ENCODE results near the gene APBA1.
"Not testable (repeated sequence)": the region's sequence is repeated elsewhere in the genome, so short reads cannot be mapped to it uniquely, and the experiment has no call there.

APBA1 gene

DNA sequence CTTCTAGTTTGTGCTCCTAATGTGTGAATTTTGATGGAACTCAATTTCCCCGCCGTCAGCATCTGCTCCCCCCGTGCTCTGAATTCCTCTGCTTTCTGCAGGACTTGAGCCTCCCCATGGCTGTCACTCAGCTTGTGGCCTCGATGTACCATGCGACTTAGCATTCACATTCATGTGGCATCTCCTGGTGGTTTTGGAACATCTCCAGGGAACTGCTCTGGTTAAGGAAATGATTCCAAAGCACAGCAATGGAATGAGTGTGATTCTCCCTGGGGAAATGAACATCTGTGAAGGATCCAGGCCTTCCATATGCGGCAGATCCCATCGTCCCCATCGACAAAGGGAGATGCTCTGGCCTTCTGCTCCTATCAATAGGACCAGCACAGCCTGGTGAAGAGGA is 228.2 kb downstream of the APBA1 start:
- Histone ChIP-seq H3K9me3 (ENCODE audit: low read length) (no peaks in the 10 kb centered on the region), H3K36me3 (ENCODE audit: insufficient read depth, low read length) (no peaks in the 10 kb centered on the region), H3K27me3 (ENCODE audit: insufficient read depth, low read length) (no peaks in the 10 kb centered on the region), H3K4me1 (ENCODE audit: insufficient read depth, low read length) (peaks cover 22% of the 10 kb centered on the region), H3K4me3 (ENCODE audit: low read length) (no peak overlapping the region), H2AFZ (ENCODE audit: low read depth, low read length) (no peak overlapping the region)

DNA sequence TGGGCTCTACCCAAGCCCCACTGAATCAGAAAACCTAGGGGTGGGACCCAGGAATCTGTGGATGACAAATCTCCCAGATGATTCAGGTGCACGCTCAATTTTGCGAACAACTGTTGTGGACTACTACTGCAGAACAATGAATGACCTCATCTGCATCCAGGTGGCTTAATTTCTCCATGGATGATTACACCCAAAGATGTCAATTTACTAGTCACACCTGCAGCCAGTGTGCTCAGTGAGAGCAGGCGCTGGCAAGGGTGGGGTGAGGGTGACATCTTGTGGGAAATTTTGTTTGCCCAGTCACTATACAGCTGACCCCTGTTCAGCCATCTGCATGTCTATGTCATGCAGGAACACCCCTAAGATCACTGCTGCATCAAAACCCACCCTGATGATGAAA is 229.0 kb downstream of the APBA1 start:
- Histone ChIP-seq H3K9me3 (ENCODE audit: low read length) (no peaks in the 10 kb centered on the region), H3K4me3 (ENCODE audit: low read length) (no peak overlapping the region), H3K36me3 (ENCODE audit: insufficient read depth, low read length) (no peaks in the 10 kb centered on the region), H3K4me1 (ENCODE audit: insufficient read depth, low read length) (peaks cover 22% of the 10 kb centered on the region), H3K27me3 (ENCODE audit: insufficient read depth, low read length) (no peaks in the 10 kb centered on the region), H2AFZ (ENCODE audit: low read depth, low read length) (no peak overlapping the region)

DNA sequence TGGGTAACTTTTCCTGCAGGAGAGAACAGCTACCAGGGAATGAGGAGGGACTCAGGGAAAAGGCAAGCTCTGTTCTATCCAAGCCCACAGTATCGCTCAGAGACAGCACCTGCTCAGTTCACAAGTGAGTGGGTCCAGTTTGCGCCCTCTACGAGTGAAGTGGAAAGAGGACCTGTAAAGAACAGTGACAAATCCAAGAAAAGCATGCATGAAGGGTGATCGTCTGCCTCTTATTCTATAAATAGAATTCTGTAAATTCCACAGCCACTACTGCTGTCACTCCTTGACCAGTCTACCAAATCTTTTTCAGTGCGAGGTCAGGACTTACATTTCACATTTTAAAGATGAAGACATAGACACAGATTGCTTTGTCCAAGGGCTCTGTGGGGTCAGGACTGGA is 229.7 kb downstream of the APBA1 start:
- Histone ChIP-seq H3K9me3 (ENCODE audit: low read length) (no peaks in the 10 kb centered on the region), H3K4me3 (ENCODE audit: low read length) (no peak overlapping the region), H2AFZ (ENCODE audit: low read depth, low read length) (no peak overlapping the region), H3K36me3 (ENCODE audit: insufficient read depth, low read length) (no peaks in the 10 kb centered on the region), H3K27me3 (ENCODE audit: insufficient read depth, low read length) (no peaks in the 10 kb centered on the region), H3K4me1 (ENCODE audit: insufficient read depth, low read length) (peaks cover 22% of the 10 kb centered on the region)

DNA sequence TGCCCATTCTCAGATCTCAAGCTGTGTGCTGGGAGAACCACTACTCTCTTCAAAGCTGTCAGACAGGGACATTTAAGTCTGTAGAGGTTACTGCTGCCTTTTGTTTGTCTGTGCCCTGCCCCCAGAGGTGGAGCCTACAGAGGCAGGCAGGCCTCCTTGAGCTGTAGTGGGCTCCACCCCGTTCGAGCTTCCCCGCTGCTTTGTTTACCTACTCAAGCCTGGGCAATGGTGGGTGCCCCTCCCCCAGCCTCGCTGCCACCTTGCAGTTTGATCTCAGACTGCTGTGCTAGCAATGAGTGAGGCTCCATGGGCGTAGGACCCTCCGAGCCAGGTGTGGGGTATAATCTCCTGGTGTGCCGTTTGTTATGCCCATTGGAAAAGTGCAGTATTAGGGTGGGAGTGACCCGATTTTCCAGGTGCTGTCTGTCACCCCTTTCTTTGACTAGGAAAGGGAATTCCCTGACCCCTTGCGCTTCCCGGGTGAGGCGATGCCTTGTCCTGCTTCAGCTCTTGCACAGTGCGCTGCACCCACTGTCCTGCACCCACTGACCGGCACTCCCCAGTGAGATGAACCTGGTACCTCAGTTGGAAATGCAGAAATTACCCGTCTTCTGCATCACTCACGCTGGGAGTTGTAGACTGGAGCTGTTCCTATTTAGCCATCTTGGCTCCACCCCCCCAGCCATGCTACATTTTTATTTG is 231.8 kb downstream of the APBA1 start:
- H3K4me3 ChIP-seq (ENCODE audit: low read length); H3K9me3 ChIP-seq (ENCODE audit: low read length); H3K27me3 ChIP-seq (ENCODE audit: insufficient read depth, low read length); H2AFZ ChIP-seq (ENCODE audit: low read depth, low read length); H3K36me3 ChIP-seq (ENCODE audit: insufficient read depth, low read length): not testable (repeated sequence)
- peaks cover 14% of the 10 kb centered on the region for H3K4me1 ChIP-seq (ENCODE audit: insufficient read depth, low read length)

DNA sequence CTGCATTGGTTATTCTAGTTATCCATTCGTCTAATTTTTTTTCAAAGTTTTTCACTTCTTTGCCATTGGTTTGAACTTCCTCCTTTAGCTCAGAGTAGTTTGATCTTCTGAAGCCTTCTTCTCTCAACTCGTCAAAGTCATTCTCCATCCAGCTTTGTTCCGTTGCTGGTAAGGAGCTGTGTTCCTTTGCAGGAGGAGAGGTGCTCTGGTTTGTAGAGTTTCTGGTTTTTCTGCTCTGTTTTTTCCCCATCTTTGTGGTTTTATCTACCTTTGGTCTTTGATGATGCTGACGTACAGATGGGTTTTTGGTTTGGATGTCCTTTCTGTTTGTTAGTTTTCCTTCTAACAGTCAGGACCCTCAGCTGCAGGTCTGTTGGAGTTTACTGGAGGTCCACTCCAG is 232.5 kb downstream of the APBA1 start:
- H3K27me3 ChIP-seq (ENCODE audit: insufficient read depth, low read length); H3K4me3 ChIP-seq (ENCODE audit: low read length); H3K36me3 ChIP-seq (ENCODE audit: insufficient read depth, low read length); H3K4me1 ChIP-seq (ENCODE audit: insufficient read depth, low read length); H2AFZ ChIP-seq (ENCODE audit: low read depth, low read length); H3K9me3 ChIP-seq (ENCODE audit: low read length): not testable (repeated sequence)

DNA sequence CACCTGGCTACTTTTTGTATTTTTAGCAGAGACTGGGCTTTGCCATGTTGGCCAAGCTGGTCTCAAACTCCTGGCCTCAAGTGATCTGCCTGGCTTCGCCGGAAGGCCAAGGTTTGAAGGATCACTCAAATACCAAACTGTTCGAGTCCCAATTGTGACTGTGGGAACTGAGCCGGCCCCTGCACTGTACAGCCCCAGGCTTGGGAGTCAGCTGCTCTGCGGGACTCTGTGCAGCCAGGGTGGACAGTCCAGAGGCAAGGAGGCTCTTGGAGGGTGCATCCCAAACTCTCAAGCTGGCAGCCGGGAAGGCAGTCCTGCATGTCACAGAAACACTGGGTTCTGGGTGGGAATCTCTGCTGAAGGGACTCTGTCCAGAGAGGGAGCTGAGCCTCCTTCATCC is 238.2 kb downstream of the APBA1 start:
- Histone ChIP-seq H3K9me3 (ENCODE audit: low read length) (peaks cover 4% of the 10 kb centered on the region), H3K36me3 (ENCODE audit: insufficient read depth, low read length) (no peaks in the 10 kb centered on the region), H3K27me3 (ENCODE audit: insufficient read depth, low read length) (no peaks in the 10 kb centered on the region), H3K4me3 (ENCODE audit: low read length) (no peak overlapping the region), H3K4me1 (ENCODE audit: insufficient read depth, low read length) (no peaks in the 10 kb centered on the region), H2AFZ (ENCODE audit: low read depth, low read length) (no peak overlapping the region)

DNA sequence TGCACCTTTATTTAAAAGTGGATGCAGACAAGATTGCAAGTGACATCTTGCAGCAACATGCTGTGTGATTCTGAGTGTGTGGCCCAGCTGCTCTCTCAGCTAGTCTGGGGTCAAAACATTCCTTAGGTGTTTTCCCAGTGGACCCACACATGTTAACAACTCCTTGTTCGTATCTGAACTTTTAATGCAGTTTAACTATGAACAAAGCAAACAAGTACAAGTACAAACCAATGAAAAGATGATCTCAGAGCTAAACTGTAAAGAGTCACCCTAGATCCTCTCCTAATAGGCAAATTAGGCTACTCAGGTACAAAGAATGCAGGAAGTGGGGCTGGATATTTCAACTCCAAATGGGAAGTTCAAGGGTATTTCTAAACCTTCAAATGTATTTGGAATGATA is 238.8 kb downstream of the APBA1 start:
- Histone ChIP-seq H3K9me3 (ENCODE audit: low read length) (peaks cover 4% of the 10 kb centered on the region), H3K36me3 (ENCODE audit: insufficient read depth, low read length) (no peaks in the 10 kb centered on the region), H3K4me1 (ENCODE audit: insufficient read depth, low read length) (no peaks in the 10 kb centered on the region), H2AFZ (ENCODE audit: low read depth, low read length) (no peak overlapping the region), H3K27me3 (ENCODE audit: insufficient read depth, low read length) (no peaks in the 10 kb centered on the region), H3K4me3 (ENCODE audit: low read length) (no peak overlapping the region)

DNA sequence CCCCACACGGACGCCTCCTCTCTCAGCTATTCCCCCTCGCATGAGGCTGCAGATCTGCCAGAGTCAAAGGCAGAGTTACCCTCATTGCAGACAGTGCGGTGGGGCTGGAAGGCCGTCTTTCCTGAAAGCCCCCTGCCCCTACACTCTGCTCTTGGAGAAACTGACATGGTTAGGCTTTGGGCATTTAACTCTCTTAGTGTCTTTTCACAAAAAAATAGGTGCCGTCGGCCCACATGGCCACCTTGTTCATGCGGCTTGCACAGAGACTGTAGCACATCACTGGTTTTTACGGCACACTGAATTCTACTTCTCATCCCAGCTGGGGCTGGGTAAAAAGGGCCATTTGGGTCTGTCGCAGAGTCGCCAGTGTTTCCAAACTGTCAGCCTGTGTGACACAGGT is 239.5 kb downstream of the APBA1 start:
- H3K9me3 ChIP-seq (ENCODE audit: low read length), result peaks cover 4% of the 10 kb centered on the region
- no peaks in the 10 kb centered on the region for H3K4me1 ChIP-seq (ENCODE audit: insufficient read depth, low read length)
- H3K36me3 ChIP-seq (ENCODE audit: insufficient read depth, low read length), result no peaks in the 10 kb centered on the region
- H3K27me3 ChIP-seq (ENCODE audit: insufficient read depth, low read length), result no peaks in the 10 kb centered on the region
- H3K4me3 ChIP-seq (ENCODE audit: low read length), result no peak overlapping the region
- no peak overlapping the region for H2AFZ ChIP-seq (ENCODE audit: low read depth, low read length)

DNA sequence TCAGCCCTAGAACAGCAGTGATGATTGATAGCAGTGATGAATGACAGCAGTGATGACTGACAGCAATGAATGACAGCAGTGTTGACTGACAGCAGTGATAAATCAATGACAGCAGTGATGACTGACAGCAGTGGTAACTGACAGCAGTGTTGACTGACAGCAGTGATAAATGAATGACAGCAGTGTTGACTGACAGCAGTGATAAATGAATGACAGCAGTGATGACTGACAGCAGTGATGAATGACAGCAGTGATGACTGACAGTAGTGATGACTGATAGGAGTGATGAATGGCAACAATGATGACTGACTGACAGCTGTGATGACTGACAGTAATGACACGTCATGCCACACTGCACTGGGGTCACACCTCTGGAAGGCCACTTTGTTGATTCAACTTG is 240.4 kb downstream of the APBA1 start:
- H3K4me3 ChIP-seq (ENCODE audit: low read length), result no peak overlapping the region
- no peaks in the 10 kb centered on the region for H3K27me3 ChIP-seq (ENCODE audit: insufficient read depth, low read length)
- H3K36me3 ChIP-seq (ENCODE audit: insufficient read depth, low read length), result no peaks in the 10 kb centered on the region
- no peaks in the 10 kb centered on the region for H3K4me1 ChIP-seq (ENCODE audit: insufficient read depth, low read length)
- H3K9me3 ChIP-seq (ENCODE audit: low read length), result peaks cover 4% of the 10 kb centered on the region
- no peak overlapping the region for H2AFZ ChIP-seq (ENCODE audit: low read depth, low read length)

DNA sequence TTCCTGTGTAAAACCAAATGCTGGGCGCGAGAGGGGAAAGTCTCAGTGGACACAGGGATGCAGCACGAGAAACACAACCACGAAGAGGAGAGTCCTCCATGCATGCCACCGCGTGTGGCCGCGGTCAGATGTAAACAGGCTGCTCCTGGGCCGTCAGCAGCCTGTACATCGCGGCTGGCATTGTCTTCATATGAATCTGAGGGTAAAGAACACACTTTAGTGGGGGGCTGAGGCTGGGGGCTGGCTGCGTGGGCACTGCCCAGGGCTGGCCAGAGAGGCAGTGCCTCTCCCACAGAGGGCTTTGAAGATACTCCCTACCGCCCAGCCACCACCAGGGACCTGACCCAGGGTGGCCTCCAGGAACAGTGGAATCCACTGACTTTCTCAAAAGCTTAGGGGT is 241.0 kb downstream of the APBA1 start:
- no peak overlapping the region for H3K4me3 ChIP-seq (ENCODE audit: low read length)
- H3K36me3 ChIP-seq (ENCODE audit: insufficient read depth, low read length), result no peaks in the 10 kb centered on the region
- no peak overlapping the region for H2AFZ ChIP-seq (ENCODE audit: low read depth, low read length)
- H3K4me1 ChIP-seq (ENCODE audit: insufficient read depth, low read length), result no peaks in the 10 kb centered on the region
- no peaks in the 10 kb centered on the region for H3K27me3 ChIP-seq (ENCODE audit: insufficient read depth, low read length)
- peaks cover 4% of the 10 kb centered on the region for H3K9me3 ChIP-seq (ENCODE audit: low read length)

DNA sequence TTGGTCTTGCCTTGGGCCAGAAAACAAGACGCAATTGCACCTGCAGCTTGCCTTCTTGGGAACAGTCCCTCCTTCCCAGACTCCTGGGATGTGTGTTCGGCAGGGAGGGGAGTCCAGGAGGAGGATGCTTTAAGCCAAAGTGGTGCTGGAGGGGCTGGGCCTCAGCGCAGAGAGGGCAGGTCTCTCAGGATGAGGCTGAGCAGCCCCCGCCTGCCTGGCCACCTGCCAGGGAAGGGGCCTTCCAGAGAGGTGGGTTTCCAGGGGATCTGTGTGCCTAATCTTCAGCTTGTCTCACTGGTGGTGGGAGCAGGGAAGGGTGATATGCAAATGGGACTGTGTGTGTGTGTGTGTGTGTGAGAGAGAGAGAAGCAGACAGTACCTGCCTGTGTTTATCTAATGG is 242.0 kb downstream of the APBA1 start:
- no peaks in the 10 kb centered on the region for H3K27me3 ChIP-seq (ENCODE audit: insufficient read depth, low read length)
- no peak overlapping the region for H2AFZ ChIP-seq (ENCODE audit: low read depth, low read length)
- no peaks in the 10 kb centered on the region for H3K4me1 ChIP-seq (ENCODE audit: insufficient read depth, low read length)
- H3K36me3 ChIP-seq (ENCODE audit: insufficient read depth, low read length), result no peaks in the 10 kb centered on the region
- peaks cover 4% of the 10 kb centered on the region for H3K9me3 ChIP-seq (ENCODE audit: low read length)
- H3K4me3 ChIP-seq (ENCODE audit: low read length), result no peak overlapping the region

DNA sequence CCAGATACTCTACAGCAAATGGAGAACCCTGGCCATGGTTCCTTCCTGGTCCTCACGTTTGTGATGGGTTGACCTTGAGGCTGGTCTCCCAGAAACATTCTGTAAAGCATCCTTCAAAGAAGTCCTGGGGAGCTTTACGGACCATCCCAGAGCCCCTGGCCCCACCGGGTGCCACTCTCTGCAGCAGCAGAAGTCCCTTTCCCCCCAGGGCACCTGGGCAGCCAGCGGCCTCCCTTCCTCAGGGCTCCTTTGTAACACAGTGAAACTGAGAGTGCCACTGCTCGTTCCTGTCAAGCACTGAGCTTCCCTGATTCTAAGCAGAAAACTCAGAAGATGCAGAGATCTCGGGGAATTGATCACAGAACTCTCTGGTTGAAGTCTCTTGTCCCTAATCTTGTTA is 242.9 kb downstream of the APBA1 start:
- Histone ChIP-seq H2AFZ (ENCODE audit: low read depth, low read length) (no peak overlapping the region), H3K27me3 (ENCODE audit: insufficient read depth, low read length) (no peaks in the 10 kb centered on the region), H3K36me3 (ENCODE audit: insufficient read depth, low read length) (no peaks in the 10 kb centered on the region), H3K9me3 (ENCODE audit: low read length) (peaks cover 4% of the 10 kb centered on the region), H3K4me1 (ENCODE audit: insufficient read depth, low read length) (no peaks in the 10 kb centered on the region), H3K4me3 (ENCODE audit: low read length) (no peak overlapping the region)

DNA sequence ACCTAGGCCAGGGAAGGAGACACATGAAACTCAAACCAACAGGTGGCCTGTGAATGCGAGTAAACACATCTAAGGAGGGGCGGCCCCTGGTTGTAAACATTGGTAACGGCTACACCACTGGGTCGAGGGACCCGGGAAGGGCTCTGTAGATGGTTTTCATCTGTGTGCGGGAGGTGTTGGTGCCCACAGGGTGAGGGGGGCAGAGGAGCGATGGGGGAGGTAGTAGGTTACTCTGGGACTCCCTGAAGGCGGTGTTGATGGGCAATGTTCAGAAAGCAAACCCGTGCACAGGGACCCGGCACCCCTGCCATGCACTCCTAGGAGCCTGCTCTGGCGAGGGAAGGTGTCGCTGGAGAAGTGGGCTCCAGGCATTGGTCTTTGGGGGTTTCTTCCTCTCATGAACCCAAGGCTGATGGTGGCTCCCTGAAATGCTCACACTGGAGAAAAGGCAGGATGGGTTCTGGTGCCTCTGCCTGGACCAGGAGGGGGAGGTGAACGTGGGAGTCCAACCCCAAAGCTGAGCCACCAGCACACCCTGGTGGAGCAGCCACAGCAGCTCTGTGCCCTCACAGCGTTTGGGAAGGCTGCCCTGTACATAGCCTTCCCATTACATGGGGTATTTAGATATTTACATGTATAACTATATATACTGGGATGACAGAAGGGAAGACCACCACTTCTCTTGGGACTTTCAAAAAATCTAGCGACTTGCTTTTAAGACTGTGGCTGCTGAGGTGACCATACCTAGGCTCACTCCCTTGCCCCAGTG is 244.0 kb downstream of the APBA1 start:
- Histone ChIP-seq H3K27me3 (ENCODE audit: insufficient read depth, low read length) (no peaks in the 10 kb centered on the region), H2AFZ (ENCODE audit: low read depth, low read length) (no peak overlapping the region), H3K9me3 (ENCODE audit: low read length) (peaks cover 4% of the 10 kb centered on the region), H3K36me3 (ENCODE audit: insufficient read depth, low read length) (no peaks in the 10 kb centered on the region), H3K4me3 (ENCODE audit: low read length) (no peak overlapping the region), H3K4me1 (ENCODE audit: insufficient read depth, low read length) (no peaks in the 10 kb centered on the region)

DNA sequence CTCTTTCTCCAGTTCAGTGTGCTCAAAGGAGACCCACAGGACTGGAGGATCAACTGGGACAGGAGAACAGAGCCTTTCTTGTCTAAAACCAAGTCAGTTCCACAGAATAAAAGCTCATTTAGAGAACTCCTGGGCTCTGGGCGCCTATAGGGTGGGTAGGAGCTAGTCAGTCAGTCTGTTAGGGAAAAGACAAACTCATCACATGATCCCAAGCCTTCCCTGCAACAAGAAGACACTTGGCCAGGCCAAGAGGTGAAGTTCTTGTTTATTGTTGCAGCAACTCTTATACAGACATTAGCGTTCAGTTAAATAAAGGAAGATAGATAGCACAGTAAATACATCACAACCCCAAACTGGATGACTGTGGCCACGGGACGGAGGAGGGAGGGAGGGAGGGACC is 244.9 kb downstream of the APBA1 start:
- Histone ChIP-seq H3K9me3 (ENCODE audit: low read length) (peaks cover 4% of the 10 kb centered on the region), H3K4me3 (ENCODE audit: low read length) (no peak overlapping the region), H3K36me3 (ENCODE audit: insufficient read depth, low read length) (no peaks in the 10 kb centered on the region), H2AFZ (ENCODE audit: low read depth, low read length) (no peak overlapping the region), H3K4me1 (ENCODE audit: insufficient read depth, low read length) (no peaks in the 10 kb centered on the region), H3K27me3 (ENCODE audit: insufficient read depth, low read length) (no peaks in the 10 kb centered on the region)
